Caco-2 (cell line): Measurements from ENCODE around the gene KCNE3. TPM values are rescaled to one million over a fixed set of nuclear protein-coding genes. Genes with fewer than 3 reads are reported as not detected.
A peak's percentile ranks its signal among the peaks of the same experiment; 100 is the strongest.

ENCODE experiments used
- BruUV-seq: library from RNA; stranded (reverse); fragments of 400-500 nt; replicated peaks from 2 replicates; lab custom pipeline; 2021; lab: Mats Ljungman, UMichigan
- CTCF ChIA-PET: fragments of 300-600 bp; sonication (Branson Sonifier 250); formaldehyde crosslinking; loops from one replicate; lab custom pipeline; 2022; ENCODE audit warnings: antibody characterized with exemption; lab: Charles Lee
- POLR2A ChIA-PET: fragments of 300-600 bp; sonication (Branson Sonifier 250); formaldehyde crosslinking; loops from one replicate; lab custom pipeline; 2022; ENCODE audit warnings: antibody characterized with exemption; lab: Charles Lee
- DNase-seq, 2 experiments: peaks; one replicate each; pipeline versions ENCODE4 v3.0.0 to v3.0.0-alpha.2; 2020 to 2022
- H3K27me3 ChIP-seq: replicated peaks from 2 replicates; pipeline ENCODE4 v1.6.0; 2011; ENCODE audit warnings: low read length; ENCODE audit not compliant: control insufficient read depth, insufficient read depth
- H3K36me3 ChIP-seq: 2 replicates; pipeline ENCODE4 v1.5.1; 2011; ENCODE audit warnings: low read length; ENCODE audit not compliant: control insufficient read depth, insufficient read depth
- H3K4me1 ChIP-seq: fragments of 250-450 bp; sonication (Bioruptor Pico); 2 replicates; pipeline ENCODE4 v1.5.1; 2020; ENCODE audit warnings: mild to moderate bottlenecking
- H3K4me3 ChIP-seq: 2 replicates; pipeline ENCODE4 v1.5.1; 2011; ENCODE audit warnings: low read depth, mild to moderate bottlenecking, control low read depth, low read length
- H3K9me3 ChIP-seq: fragments of 250-450 bp; sonication (Bioruptor Pico); 2 replicates; pipeline ENCODE4 v1.5.1; 2020; ENCODE audit warnings: mild to moderate bottlenecking, moderate library complexity
- H3K27ac Mint-ChIP-seq: one replicate; pipeline ENCODE4 v1.8.0; 2022; ENCODE audit warnings: mixed read lengths; ENCODE audit not compliant: unreplicated experiment
- H3K27me3 Mint-ChIP-seq: one replicate; pipeline ENCODE4 v1.8.0; 2022; ENCODE audit warnings: mixed read lengths; ENCODE audit not compliant: insufficient read depth, unreplicated experiment
- H3K36me3 Mint-ChIP-seq: one replicate; pipeline ENCODE4 v1.8.0; 2022; ENCODE audit warnings: mild to moderate bottlenecking, mixed read lengths; ENCODE audit not compliant: insufficient read depth, unreplicated experiment
- H3K4me1 Mint-ChIP-seq: one replicate; pipeline ENCODE4 v1.8.0; 2022; ENCODE audit warnings: low read depth, mixed read lengths; ENCODE audit not compliant: unreplicated experiment
- H3K4me3 Mint-ChIP-seq: one replicate; pipeline ENCODE4 v1.8.0; 2022; ENCODE audit warnings: mild to moderate bottlenecking, moderate library complexity, mixed read lengths; ENCODE audit not compliant: unreplicated experiment
- H3K9me3 Mint-ChIP-seq: one replicate; pipeline ENCODE4 v1.8.0; 2022; ENCODE audit warnings: mixed read lengths; ENCODE audit not compliant: unreplicated experiment
- CTCF ChIP-seq, 2 experiments: fragments of 200-600 bp in 1 of 2; IDR thresholded peaks; 1 replicate in 1 of 2; 2 replicates in 1 of 2; pipeline versions ENCODE4 v1.5.1 to v1.8.0; 2011 to 2022; ENCODE audit warnings: antibody characterized with exemption in 1 of 2, control low read depth in 1 of 2, inconsistent platforms in 1 of 2, low read depth in 1 of 2, low read length in 1 of 2, mild to moderate bottlenecking in 1 of 2, moderate library complexity in 1 of 2; ENCODE audit not compliant: insufficient read depth in 1 of 2, severe bottlenecking in 1 of 2, unreplicated experiment in 1 of 2
- intact Hi-C: fragments of 100-400 bp; cut with micrococcal nuclease; formaldehyde crosslinking; loops from one replicate; pipeline ENCODE4 v1.10.0; 2022; ENCODE audit not compliant: unreplicated experiment
- total RNA-seq: library from RNA; stranded (reverse); gene quantifications from 2 replicates; pipeline ENCODE4 v1.2.3, GENCODE V29; 2022

The KCNE3 gene
- total RNA-seq, 1 experiment from 2014 or later, result 58.2 TPM

GRCh38 chr11:74462009-74462408, 5.3 kb downstream of the KCNE3 start:
- ChIA-PET POLR2A (interaction anchor here (0.6 to 3.1 kb wide), 4 partner anchors 14 to 1966 kb away, joined by 3 to 23 read pairs (median 3); partner anchors contain the start of gene LIPT2), CTCF (interaction anchor here (0.6 to 2.9 kb wide), 7 partner anchors 9 to 206 kb away, joined by 3 to 15 read pairs (median 8); partner anchors contain the start of gene LIPT2)
- intact Hi-C loops, result no loop called here
- Histone ChIP-seq H3K9me3 (no peaks in the 10 kb centered on the region), H3K4me1 (peaks cover 57% of the 10 kb centered on the region), H3K4me3 (peak overlapping the region; percentile 19), H3K36me3 (0 out of 2 replicates have a peak, but pooled peaks cover 8% of the 10 kb centered on the region), H3K27me3 (no peaks in the 10 kb centered on the region)
- H3K27ac Mint-ChIP-seq, result peak overlapping the region; percentile 91
- no peaks in the 10 kb centered on the region for H3K27me3 Mint-ChIP-seq
- no peak for TF ChIP-seq CTCF (IDR thresholded peaks at IDR 0.05; ENCODE audit: insufficient read depth in 1 of 2, low read depth in 1 of 2, low read length in 1 of 2, severe bottlenecking in 1 of 2, unreplicated experiment in 1 of 2)
- peak overlapping the region; percentile 49 for H3K4me3 Mint-ChIP-seq
- BruUV-seq, result no TSS peak
- H3K9me3 Mint-ChIP-seq, result peaks cover 10% of the 10 kb centered on the region
- peaks cover 26% of the 10 kb centered on the region for H3K36me3 Mint-ChIP-seq
- peak; percentile 88 to 91 for DNase-seq
- peaks cover 26% of the 10 kb centered on the region for H3K4me1 Mint-ChIP-seq

DNA sequence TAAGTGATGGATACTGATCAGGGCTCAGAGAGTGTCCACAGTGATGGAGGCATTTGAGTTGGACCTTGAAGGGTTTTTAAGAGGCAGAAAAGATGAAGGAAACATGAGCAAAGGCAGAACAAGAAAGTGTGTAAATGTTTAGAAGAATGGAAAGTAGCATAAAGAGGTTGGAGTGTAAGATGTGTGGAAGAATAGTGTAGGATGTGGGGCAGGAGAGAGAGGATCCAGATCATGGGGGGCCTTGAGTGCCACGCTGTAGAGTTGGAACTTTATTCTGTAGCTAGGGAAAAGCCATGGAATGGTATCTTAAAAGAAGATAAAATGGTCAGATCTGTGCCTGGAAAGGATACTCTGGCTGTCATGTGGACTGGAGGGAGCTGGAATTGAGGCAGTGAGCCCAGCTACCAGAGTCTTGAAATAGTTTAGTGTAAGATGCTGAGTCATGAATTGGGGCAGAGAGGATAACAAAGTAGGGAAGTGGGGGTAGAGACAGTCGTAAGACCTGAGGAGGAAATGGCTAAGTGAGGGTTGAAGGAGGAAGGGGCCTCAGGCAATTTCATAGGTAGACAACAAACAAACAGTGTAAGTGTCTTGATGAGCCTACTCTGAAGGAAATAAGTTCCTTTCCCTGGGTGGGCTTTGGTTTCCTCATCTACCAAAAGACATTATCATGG, 6.7 kb downstream of the KCNE3 start:
- CTCF ChIA-PET, result no interaction called here
- intact Hi-C loops, result no loop called here

GRCh38 chr11:74460065-74460464, 7.3 kb downstream of the KCNE3 start:
- H3K27me3 ChIP-seq, result no peaks in the 10 kb centered on the region
- DNase-seq, result peak in 1 of 2 experiments; percentile 9
- ChIA-PET POLR2A (no interaction called here), CTCF (no interaction called here)
- Mint-ChIP-seq H3K4me3 (no peak overlapping the region), H3K4me1 (peaks cover 12% of the 10 kb centered on the region), H3K36me3 (peaks cover 25% of the 10 kb centered on the region), H3K9me3 (peaks cover 8% of the 10 kb centered on the region), H3K27ac (no peak overlapping the region), H3K27me3 (no peaks in the 10 kb centered on the region)
- no peak for TF ChIP-seq CTCF (IDR thresholded peaks at IDR 0.05; ENCODE audit: insufficient read depth in 1 of 2, low read depth in 1 of 2, low read length in 1 of 2, severe bottlenecking in 1 of 2, unreplicated experiment in 1 of 2)
- intact Hi-C loops, result no loop called here
- H3K36me3 ChIP-seq, result 0 out of 2 replicates have a peak, but pooled peaks cover 8% of the 10 kb centered on the region
- no peaks in the 10 kb centered on the region for H3K9me3 ChIP-seq
- BruUV-seq, result no TSS peak
- no peak overlapping the region for H3K4me3 ChIP-seq
- peaks cover 37% of the 10 kb centered on the region for H3K4me1 ChIP-seq

More for the DNA sequence above, 6.7 kb downstream of the KCNE3 start:
- Mint-ChIP-seq H3K4me3 (no peak overlapping the region), H3K9me3 (peaks cover 10% of the 10 kb centered on the region), H3K4me1 (peaks cover 18% of the 10 kb centered on the region), H3K27ac (no peak overlapping the region), H3K36me3 (peaks cover 28% of the 10 kb centered on the region), H3K27me3 (no peaks in the 10 kb centered on the region)
- no peak overlapping the region for H3K4me3 ChIP-seq
- no peaks in the 10 kb centered on the region for H3K9me3 ChIP-seq
- POLR2A ChIA-PET, result interaction anchor here (0.6 to 3.1 kb wide), 2 partner anchors 32 to 53 kb away, joined by 3 to 23 read pairs; partner anchors contain the start of gene LIPT2
- no peaks in the 10 kb centered on the region for H3K27me3 ChIP-seq
- 0 out of 2 replicates have a peak, but pooled peaks cover 8% of the 10 kb centered on the region for H3K36me3 ChIP-seq
- no TSS peak for BruUV-seq
- TF ChIP-seq CTCF (IDR thresholded peaks at IDR 0.05; ENCODE audit: insufficient read depth in 1 of 2, low read depth in 1 of 2, low read length in 1 of 2, severe bottlenecking in 1 of 2, unreplicated experiment in 1 of 2), result no peak
- H3K4me1 ChIP-seq, result peaks cover 43% of the 10 kb centered on the region
- peak in 1 of 2 experiments; percentile 17 for DNase-seq
